Cardiac fibroblast (primary cell): ENCODE data around the gene USP24.

Experiments used
- DNase-seq, 2 donors: peaks; one replicate each; pipeline versions ENCODE4 v3.0.0 to v3.0.0-alpha.2; 2010; ENCODE audit warnings: low read depth in 2 of 2
- H3K4me3 ChIP-seq, 2 donors: replicated peaks in 1 of 2; 1 replicate in 1 of 2; 2 replicates in 1 of 2; pipeline ENCODE4 v1.5.1; 2011; ENCODE audit warnings: low read depth in 2 of 2, low read length in 2 of 2, mild to moderate bottlenecking in 2 of 2, moderate library complexity in 1 of 2
- TF ChIP-seq, protein P1 (sequence below): IDR thresholded peaks from one replicate; pipeline ENCODE4 v1.5.1; 2011; ENCODE audit warnings: low read depth, mild to moderate bottlenecking, low read length, inconsistent platforms

Gene USP24

DNA sequence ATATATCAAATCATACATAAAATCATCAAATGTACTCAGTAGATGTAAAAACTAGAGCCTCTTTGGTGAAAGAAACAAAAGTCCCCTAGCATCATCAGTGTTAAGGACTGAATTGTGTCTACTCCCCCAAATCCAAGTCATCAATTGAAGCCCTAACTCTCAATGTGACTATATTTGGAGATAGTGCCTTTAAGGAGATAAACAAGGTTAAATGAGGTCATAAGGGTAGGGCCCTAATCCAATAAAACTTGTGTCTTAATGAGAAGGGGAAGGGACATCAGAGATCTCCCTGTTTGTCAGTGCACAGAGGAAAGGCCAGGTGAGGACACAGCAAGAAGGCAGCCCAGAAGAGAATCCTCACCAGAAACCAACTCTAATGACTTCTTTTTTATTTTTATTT is 33.5 kb downstream of the USP24 start:
- TF ChIP-seq, protein P1, sequence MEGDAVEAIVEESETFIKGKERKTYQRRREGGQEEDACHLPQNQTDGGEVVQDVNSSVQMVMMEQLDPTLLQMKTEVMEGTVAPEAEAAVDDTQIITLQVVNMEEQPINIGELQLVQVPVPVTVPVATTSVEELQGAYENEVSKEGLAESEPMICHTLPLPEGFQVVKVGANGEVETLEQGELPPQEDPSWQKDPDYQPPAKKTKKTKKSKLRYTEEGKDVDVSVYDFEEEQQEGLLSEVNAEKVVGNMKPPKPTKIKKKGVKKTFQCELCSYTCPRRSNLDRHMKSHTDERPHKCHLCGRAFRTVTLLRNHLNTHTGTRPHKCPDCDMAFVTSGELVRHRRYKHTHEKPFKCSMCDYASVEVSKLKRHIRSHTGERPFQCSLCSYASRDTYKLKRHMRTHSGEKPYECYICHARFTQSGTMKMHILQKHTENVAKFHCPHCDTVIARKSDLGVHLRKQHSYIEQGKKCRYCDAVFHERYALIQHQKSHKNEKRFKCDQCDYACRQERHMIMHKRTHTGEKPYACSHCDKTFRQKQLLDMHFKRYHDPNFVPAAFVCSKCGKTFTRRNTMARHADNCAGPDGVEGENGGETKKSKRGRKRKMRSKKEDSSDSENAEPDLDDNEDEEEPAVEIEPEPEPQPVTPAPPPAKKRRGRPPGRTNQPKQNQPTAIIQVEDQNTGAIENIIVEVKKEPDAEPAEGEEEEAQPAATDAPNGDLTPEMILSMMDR: no peak
- no peak for DNase-seq
- H3K4me3 ChIP-seq: no peak overlapping the region

DNA sequence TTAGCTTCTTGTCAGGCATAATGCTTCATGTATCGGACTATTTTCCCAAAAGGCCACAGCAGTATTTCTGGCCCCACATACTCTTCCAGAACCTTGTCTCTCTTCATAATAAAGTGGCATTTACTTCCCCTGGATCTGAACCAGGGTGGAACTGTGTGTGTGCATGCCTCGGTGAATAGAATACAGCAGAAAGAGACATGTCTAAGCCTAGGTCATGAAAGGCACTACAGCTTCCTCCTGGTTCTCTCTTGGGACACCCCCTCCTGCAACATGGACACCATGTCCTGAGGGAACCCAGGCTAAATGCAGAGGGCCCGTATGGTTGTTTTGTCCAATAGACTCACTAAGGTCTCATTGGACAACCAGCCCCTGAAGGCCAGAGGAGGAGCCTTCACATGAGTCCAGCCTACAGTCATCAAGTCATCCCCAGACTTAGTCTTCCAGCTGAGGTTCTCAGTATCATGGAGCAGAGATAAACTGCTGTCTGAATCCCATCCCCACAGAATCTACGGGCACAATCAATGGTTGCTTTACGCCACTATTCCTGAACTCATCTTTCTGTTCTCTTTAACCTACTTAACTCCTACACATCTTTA is 35.0 kb downstream of the USP24 start:
- no peak overlapping the region for H3K4me3 ChIP-seq
- TF ChIP-seq, protein P1: no peak

DNA sequence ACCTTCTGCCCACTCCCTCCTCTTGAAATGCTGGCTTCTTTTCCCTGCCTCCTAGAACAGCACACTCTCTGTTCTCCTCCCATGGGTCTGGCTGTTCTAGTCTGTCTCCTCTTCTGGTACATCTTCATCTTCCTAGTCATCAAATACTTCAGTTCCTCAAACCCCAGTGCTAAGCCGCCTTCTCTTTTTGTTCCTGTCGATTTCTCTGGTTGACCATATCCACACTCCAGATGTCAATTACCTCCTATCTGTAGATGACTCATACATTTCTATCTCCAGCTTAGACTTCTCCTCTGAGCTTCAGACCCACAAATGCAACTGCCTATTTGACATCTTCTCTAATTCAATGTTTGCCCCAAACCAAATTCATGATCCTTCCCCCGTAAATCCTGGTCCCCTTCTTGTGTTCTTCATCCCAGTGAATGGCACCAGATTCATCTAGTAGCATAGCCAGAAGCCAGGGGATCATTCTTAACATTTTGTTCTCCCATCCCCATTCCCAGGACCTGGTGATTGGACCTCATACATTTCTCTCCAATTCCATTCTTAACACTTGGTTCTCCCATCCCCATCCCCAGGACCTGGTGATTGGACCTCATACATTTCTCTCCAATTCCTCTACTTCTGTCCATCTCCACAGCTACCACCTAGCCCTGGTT is 35.9 kb downstream of the USP24 start:
- TF ChIP-seq, protein P1: no peak
- no peak for DNase-seq
- H3K4me3 ChIP-seq: no peak overlapping the region

More for the DNA sequence above, 35.0 kb downstream of the USP24 start:
- no peak for DNase-seq

DNA sequence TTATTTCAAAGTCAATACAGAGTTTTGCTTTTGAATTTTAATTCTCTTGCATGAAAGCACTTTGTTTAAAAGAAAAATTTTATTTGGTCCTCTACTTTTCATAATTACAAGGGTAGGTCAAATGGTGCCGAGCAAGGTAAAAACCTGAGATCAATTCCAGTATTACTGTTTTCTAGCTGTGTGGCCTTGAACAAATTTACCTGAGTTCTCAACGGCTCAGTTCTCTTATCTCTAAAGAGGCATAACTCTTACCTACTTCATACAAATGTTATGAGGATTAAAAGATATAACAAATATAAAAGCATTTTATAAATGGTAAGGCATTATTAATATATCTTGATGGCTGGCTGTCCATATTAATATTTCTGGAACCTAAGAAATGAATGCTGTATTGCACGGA is 42.5 kb downstream of the USP24 start:
- H3K4me3 ChIP-seq: no peak overlapping the region
- TF ChIP-seq, protein P1: no peak
- DNase-seq: no peak

DNA sequence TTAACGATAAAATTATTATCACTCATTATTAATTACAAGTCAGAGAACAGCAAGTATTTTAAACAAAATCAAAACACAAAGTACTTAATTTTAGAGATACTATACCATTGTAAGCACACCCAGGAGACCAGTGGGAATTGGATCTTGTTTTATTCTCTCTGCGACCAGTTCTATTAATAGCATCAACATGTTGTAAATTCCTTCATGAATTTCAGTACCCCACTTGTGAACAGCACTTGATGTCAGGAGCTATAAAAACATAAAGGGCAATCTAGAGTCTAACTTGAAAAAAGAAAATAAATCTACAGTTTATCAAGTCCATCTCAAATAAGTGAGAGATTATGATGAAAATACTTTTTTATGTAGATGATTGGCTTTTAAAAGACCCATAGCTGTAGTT is 42.9 kb downstream of the USP24 start:
- no peak overlapping the region for H3K4me3 ChIP-seq
- no peak for DNase-seq
- TF ChIP-seq, protein P1: no peak

DNA sequence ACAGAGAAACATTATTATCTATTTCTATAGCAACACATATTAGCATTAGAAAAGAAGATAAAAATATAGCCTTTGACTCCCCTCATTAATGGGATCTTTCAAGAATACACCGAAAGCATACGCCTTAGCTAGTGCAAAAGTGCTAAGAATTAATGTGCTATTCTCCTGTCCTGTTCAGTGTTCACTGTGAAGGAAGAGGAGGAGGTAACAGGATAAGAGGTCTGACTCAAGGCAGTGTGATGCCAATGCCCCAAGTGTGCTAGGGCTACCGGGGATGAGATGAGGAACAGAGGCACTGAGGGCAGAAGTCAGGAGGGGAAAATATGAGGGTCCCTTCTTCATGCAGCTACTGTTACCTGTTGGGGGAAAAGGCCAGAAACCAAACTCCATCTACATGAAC is 43.5 kb downstream of the USP24 start:
- DNase-seq: no peak
- H3K4me3 ChIP-seq: no peak overlapping the region
- TF ChIP-seq, protein P1: no peak
